Measurements from ENCODE around the gene CHRNA4.

Gene CHRNA4

DNA sequence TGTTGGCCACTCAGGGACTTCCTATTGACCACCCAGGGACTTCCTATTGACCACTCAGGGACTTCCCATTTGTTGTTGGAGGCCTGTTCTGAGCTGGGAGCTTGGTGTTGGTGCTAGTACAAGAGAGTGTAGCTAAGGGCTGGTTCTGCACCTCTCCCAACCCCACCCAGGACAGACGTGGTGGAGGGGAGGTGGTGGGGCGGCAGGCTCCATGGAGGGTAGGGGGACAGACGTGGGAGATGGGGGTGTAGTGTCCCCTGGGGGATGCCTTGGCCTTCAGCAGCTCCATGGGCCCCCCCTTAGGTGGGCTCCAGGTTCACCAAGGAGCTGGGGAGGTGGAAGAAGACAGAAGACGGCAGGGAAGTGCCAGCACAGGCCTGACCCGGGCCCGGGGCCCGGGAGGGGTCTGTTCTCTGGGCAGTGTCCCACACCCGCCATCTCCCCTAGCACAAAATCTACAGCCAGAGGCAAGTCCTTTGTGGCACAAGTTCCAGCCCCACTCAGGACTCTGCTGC, 33.9 kb downstream of the CHRNA4 start:
- no peak for DNase-seq (ENCODE audit: low read depth)
- H3K4me3 ChIP-seq (ENCODE audit: low read length), result no peak overlapping the region
- TF ChIP-seq, protein P1, sequence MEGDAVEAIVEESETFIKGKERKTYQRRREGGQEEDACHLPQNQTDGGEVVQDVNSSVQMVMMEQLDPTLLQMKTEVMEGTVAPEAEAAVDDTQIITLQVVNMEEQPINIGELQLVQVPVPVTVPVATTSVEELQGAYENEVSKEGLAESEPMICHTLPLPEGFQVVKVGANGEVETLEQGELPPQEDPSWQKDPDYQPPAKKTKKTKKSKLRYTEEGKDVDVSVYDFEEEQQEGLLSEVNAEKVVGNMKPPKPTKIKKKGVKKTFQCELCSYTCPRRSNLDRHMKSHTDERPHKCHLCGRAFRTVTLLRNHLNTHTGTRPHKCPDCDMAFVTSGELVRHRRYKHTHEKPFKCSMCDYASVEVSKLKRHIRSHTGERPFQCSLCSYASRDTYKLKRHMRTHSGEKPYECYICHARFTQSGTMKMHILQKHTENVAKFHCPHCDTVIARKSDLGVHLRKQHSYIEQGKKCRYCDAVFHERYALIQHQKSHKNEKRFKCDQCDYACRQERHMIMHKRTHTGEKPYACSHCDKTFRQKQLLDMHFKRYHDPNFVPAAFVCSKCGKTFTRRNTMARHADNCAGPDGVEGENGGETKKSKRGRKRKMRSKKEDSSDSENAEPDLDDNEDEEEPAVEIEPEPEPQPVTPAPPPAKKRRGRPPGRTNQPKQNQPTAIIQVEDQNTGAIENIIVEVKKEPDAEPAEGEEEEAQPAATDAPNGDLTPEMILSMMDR (conservative IDR thresholded peaks at IDR 0.05; ENCODE audit: low read depth, low read length), result no peak

DNA sequence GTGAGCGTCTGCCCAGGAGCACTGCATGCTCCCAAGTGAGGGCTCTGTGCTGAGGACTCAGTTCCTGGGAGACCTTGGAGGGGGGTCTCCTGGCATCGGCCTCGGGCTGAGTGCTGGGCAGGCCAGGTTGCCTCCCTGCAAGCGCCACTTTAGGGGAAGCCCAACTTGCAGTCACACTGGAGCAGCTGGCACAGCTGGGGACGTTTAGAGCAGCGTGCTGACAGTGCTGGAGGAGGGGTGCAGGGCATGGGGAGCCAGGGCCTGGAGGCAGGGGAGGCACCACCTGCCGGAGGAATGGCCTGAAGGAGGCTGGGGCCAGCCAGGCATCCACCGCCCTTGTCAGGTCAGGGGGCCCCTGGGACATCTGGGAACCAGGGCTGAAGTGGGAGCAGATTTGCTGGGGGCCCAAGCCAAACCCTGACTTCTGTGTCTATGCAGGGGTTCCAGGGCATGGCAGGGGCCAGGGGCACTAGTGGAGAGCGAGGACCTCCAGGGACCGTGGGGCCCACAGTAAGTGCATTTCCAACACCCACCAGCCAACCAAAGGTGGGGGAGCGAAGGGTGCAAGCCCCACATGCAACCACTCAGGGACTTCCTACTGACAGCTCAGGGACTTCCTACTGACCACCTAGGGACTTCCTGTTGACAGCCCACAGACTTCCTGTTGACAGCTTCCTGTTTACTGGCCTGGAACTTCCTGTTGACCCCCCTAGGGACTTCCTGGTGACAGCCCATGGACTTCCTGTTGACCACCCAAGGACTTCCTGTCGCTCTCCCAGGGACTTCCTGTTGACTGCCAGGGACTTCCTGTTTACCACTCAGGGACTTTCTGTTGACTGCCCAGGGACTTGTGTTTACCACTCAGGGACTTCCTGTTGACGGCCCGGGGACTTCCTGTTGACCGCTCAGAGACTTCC, 34.6 kb downstream of the CHRNA4 start:
- no peak for DNase-seq (ENCODE audit: low read depth)
- no peak overlapping the region for H3K4me3 ChIP-seq (ENCODE audit: low read length)
- TF ChIP-seq, protein P1 (conservative IDR thresholded peaks at IDR 0.05; ENCODE audit: low read depth, low read length), result no peak

DNA sequence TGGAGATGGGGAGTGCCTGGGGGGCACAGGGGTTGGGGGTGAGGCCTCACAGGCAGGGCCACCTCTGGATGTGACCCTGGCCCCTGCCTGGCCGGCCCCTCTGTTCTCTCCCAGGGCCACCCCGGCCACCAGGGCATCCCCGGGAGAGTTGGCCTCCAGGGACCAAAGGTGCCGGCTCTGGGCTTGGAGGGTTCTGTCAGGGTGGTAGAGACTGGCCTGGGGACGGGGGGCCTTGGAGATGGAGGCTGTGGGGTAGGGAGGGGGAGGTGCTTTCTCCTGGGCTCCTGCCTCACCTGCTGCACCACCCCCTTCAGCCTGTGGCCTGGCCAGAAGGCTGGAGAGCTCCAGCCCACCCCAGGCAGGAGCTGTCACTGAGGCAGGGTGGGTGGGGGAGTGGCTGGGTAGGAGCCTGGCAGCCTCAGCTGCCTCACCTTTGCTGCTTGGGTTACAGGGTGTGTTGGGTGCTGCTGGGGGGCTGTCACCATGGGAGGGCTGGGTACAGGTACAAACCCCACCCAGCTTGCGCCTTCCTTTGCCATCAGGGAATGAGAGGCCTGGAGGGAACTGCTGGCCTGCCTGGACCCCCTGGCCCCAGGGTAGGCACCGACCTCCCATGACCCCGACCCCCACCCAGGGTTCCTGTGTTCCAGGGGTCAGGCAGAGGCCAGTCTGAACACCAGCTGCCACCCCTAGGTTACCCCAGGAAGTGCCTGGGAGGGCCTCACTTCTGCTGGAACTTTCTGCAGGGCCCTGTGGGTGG, 35.4 kb downstream of the CHRNA4 start:
- TF ChIP-seq, protein P1 (conservative IDR thresholded peaks at IDR 0.05; ENCODE audit: low read depth, low read length), result no peak
- no peak for DNase-seq (ENCODE audit: low read depth)
- no peak overlapping the region for H3K4me3 ChIP-seq (ENCODE audit: low read length)

DNA sequence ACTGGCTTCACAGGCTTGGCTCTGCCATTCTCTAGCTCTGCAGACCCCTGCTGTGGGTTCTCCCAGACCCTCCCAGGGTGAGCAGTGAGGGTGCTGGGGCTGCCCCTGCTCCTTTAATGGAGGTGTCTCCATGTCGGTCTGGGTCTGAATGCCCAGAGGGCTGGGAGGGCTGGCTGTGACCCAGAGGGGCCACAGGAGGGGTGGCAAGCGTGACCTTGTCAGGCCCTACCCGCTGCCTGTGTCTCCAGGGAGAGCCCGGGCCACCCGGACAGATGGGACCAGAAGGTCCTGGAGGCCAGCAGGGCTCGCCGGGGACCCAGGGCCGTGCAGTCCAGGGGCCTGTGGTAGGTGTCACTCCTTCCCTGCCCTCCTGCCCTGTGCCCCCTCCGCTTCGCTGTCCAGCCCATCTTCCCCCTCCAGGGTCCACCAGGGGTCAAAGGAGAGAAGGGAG, 36.1 kb downstream of the CHRNA4 start:
- TF ChIP-seq, protein P1 (conservative IDR thresholded peaks at IDR 0.05; ENCODE audit: low read depth, low read length), result no peak
- DNase-seq (ENCODE audit: low read depth), result no peak
- H3K4me3 ChIP-seq (ENCODE audit: low read length), result no peak overlapping the region

DNA sequence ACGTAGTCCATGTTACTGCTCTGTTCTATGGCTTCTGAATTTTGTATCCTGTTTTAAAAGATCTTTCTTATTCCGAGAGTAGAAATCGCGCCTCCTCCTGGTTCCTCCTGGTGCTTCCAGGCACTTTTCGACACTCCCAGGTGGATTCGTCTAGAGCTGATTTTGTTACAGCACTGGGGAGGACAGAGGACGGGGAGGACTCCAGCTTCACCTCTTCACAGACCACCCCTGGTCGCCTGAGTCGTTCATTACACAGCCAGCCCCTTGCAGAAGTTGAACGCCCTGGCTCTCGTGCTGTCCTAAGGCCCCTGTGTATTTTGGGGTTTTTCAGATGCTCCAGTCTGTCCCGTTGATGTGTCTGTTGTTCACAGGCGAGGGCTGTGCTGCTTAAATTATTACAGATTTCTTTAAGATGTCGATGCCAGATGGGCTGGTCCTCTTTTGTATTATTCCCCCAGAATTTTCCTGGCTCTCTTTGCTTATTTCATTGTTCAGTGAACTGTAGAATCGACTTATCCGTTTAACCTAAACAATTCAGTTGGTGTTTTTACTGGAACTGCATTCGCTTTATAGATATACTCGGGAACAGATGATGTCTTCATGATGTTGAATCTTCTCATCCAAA, 37.7 kb downstream of the CHRNA4 start:
- no peak for DNase-seq (ENCODE audit: low read depth)
- TF ChIP-seq, protein P1 (conservative IDR thresholded peaks at IDR 0.05; ENCODE audit: low read depth, low read length), result no peak
- H3K4me3 ChIP-seq (ENCODE audit: low read length), result no peak overlapping the region

DNA sequence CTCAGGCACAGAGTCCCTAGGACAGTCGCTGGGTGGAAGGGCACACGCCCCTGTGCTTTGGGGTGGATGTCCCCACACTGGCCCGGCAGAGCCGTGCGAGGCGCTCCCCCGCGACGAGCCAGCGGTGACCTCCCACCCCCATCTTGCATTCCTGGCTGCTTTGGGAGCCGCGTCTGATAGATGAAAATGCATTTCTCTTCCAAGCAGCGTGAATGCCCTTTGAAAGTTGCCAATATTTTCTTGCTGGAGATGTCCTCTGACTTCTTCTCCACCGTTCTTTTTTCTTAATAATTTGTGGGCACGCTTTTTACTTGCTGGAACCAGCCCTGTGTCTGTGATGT, 38.2 kb downstream of the CHRNA4 start:
- TF ChIP-seq, protein P1 (conservative IDR thresholded peaks at IDR 0.05; ENCODE audit: low read depth, low read length), result no peak

More for the DNA sequence above, 38.2 kb downstream of the CHRNA4 start:
- H3K4me3 ChIP-seq (ENCODE audit: low read length), result no peak overlapping the region
- no peak for DNase-seq (ENCODE audit: low read depth)
